Activated T-cell treated with anti-CD3 and anti-CD28 coated beads, Interleukin-2, amount 50 U/mL, for 48 hours (primary cell): ENCODE measurements around the gene ALOX12B.
A peak's percentile ranks its signal among the peaks of the same experiment; 100 is the strongest.
"Not testable (repeated sequence)": the region's sequence is repeated elsewhere in the genome, so short reads cannot be mapped to it uniquely, and the experiment has no call there.

Source experiments
- DNase-seq, 2 experiments: peaks; one replicate each; pipeline ENCODE4 v3.0.0-alpha.2; 2020

ALOX12B gene

GRCh38 chr17:8118769-8119580, 31.5 kb upstream of the ALOX12B start:
- DNase-seq, result peak; percentile 91 to 92

GRCh38 chr17:8117980-8118768, 30.7 kb upstream of the ALOX12B start, which contains the start of gene ALOXE3:
Gene ALOXE3 (minus strand): TSS chr17:8118514. CDS start chr17:8117990, 524 bp downstream.
- peak; percentile 40 to 52 for DNase-seq

- DNase-seq, result no peak
Measured at GRCh38 chr17:8117367-8117979, 30.0 kb upstream of the ALOX12B start.

GRCh38 chr17:8116776-8117175, 29.3 kb upstream of the ALOX12B start:
- DNase-seq, result peak in 1 of 2 experiments; percentile 28

- DNase-seq, result no peak
Measured at GRCh38 chr17:8110907-8111306, 23.4 kb upstream of the ALOX12B start.

GRCh38 chr17:8110456-8110804, 22.9 kb upstream of the ALOX12B start:
- no peak for DNase-seq

- DNase-seq, result peak; percentile 87
Measured at GRCh38 chr17:8109661-8110455, 22.3 kb upstream of the ALOX12B start.

GRCh38 chr17:8108972-8109660, 21.6 kb upstream of the ALOX12B start:
- DNase-seq, result no peak

GRCh38 chr17:8106980-8107379, 19.5 kb upstream of the ALOX12B start:
- not testable (repeated sequence) for DNase-seq

GRCh38 chr17:8105957-8106398, 18.5 kb upstream of the ALOX12B start:
- DNase-seq, result no peak

GRCh38 chr17:8104911-8105310, 17.4 kb upstream of the ALOX12B start:
- DNase-seq, result no peak

- DNase-seq, result no peak
Measured at GRCh38 chr17:8103549-8103948, 16.0 kb upstream of the ALOX12B start.

- no peak for DNase-seq
Measured at GRCh38 chr17:8101721-8102120, 14.2 kb upstream of the ALOX12B start.

GRCh38 chr17:8100763-8101162, 13.2 kb upstream of the ALOX12B start:
- DNase-seq, result no peak

GRCh38 chr17:8100111-8100510, 12.6 kb upstream of the ALOX12B start:
- no peak for DNase-seq

GRCh38 chr17:8096541-8096940, 9.0 kb upstream of the ALOX12B start:
- no peak for DNase-seq

GRCh38 chr17:8095361-8095760, 7.8 kb upstream of the ALOX12B start:
- no peak for DNase-seq

GRCh38 chr17:8091033-8091687, 3.6 kb upstream of the ALOX12B start:
- no peak for DNase-seq

GRCh38 chr17:8089728-8090127, 2.2 kb upstream of the ALOX12B start:
- DNase-seq, result no peak

GRCh38 chr17:8087952-8088230, 375 bp upstream of the ALOX12B start:
- DNase-seq, result no peak

- DNase-seq, result no peak
Measured at GRCh38 chr17:8084250-8084649, 3.3 kb downstream of the ALOX12B start.

GRCh38 chr17:8082292-8082691, 5.2 kb downstream of the ALOX12B start:
- no peak for DNase-seq
